Muscle of arm (tissue), 12 donors: ENCODE data around the gene PALM. TPM values are rescaled to one million over a fixed set of nuclear protein-coding genes. Genes with fewer than 3 reads are reported as not detected.
A peak's percentile ranks its signal among the peaks of the same experiment; 100 is the strongest.
"Not testable (repeated sequence)": the region's sequence is repeated elsewhere in the genome, so short reads cannot be mapped to it uniquely, and the experiment has no call there.

Experiments used
- DNase-seq: peaks from one replicate; pipeline ENCODE4 v3.0.0-alpha.2; 2013
- polyA plus RNA-seq, 12 donors: library from polyadenylated mRNA; unstranded; fragments of 120-200 nt; gene quantifications; one replicate each; pipeline ENCODE4 v1.2.1, GENCODE V29; 2013; ENCODE audit not compliant: insufficient read length in 12 of 12

Gene PALM
- polyA plus RNA-seq, 12 donors, result 17.2 to 80.5 (median 33.1) TPM; not detected in 1

GRCh38 chr19:729965-730668 is 21.4 kb downstream of the PALM start:
- no peak for DNase-seq

GRCh38 chr19:731000-731399 is 22.3 kb downstream of the PALM start:
- no peak for DNase-seq

- no peak for DNase-seq
Measured at GRCh38 chr19:732148-733069, 23.7 kb downstream of the PALM start.

- DNase-seq, result no peak
Measured at GRCh38 chr19:734716-735115, 26.0 kb downstream of the PALM start.

- no peak for DNase-seq
Measured at GRCh38 chr19:736125-736524, 27.4 kb downstream of the PALM start.

- no peak for DNase-seq
Measured at GRCh38 chr19:737591-738093, 28.9 kb downstream of the PALM start.

- DNase-seq, result no peak
Measured at GRCh38 chr19:738509-739128, 29.9 kb downstream of the PALM start.

GRCh38 chr19:739998-740715 is 31.4 kb downstream of the PALM start:
- no peak for DNase-seq

- DNase-seq, result not testable (repeated sequence)
Measured at GRCh38 chr19:740816-741505, 32.2 kb downstream of the PALM start.

GRCh38 chr19:741506-742131 is 32.9 kb downstream of the PALM start:
- no peak for DNase-seq

GRCh38 chr19:742540-743075 is 33.9 kb downstream of the PALM start:
- DNase-seq, result no peak

- peak; percentile 45 for DNase-seq
Measured at GRCh38 chr19:743168-743687, 34.5 kb downstream of the PALM start.

- DNase-seq, result not testable (repeated sequence)
Measured at GRCh38 chr19:745138-745537, 36.4 kb downstream of the PALM start.

- DNase-seq, result no peak
Measured at GRCh38 chr19:746208-746819, 37.6 kb downstream of the PALM start.

GRCh38 chr19:746956-747355 is 38.2 kb downstream of the PALM start:
- DNase-seq, result no peak

- no peak for DNase-seq
Measured at GRCh38 chr19:747432-748273, 38.9 kb downstream of the PALM start.

- no peak for DNase-seq
Measured at GRCh38 chr19:748274-748598, 39.5 kb downstream of the PALM start.

GRCh38 chr19:749811-750210 is 41.1 kb downstream of the PALM start:
- DNase-seq, result no peak
